ENCODE measurements around the gene TRAPPC3. TPM values are rescaled to one million over a fixed set of nuclear protein-coding genes. Genes with fewer than 3 reads are reported as not detected.

Gene TRAPPC3
- total RNA-seq, 2 donors from 2014 or later = 45.7 to 71.5 TPM

DNA sequence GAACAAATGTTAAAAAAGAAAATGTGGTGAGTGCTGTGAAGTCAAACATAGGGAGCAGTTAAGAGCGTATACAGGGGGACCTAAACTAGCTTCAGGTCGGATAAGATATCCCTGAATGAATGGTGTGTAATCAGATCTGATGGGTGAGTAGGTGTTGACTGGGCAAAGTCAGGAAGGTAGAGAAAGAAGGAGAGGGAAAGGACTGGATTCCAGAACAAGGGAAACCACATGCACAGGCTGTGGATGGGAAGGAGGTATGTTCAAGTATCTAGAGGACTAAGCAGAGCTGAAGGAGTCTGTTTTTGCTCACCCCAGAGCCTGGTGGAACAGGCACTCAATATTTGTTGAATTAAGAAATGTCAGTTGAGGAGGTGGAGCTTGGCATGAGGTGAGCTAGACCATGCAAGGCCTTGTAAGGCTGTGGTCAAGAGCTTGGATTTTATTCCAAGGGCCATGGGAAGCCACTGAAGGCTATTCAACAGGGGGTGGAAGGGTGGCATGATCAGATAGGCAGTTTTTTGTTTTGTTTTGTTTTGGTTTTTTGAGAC is 34.1 kb upstream of the TRAPPC3 start:
- Histone ChIP-seq H3K36me3 (replicated peaks in 1 of 2; ENCODE audit: insufficient read depth in 1 of 2, low read depth in 2 of 2) (peaks cover 0 to 7% of the 10 kb centered on the region in 2 donors), H3K4me3 (no peak overlapping the region), H3K27ac (no peak overlapping the region), H3K9me3 (no peaks in the 10 kb centered on the region), H3K4me1 (peaks cover 16% of the 10 kb centered on the region), H3K27me3 (no peaks in the 10 kb centered on the region)
- no peak for ATAC-seq
- DNase-seq = peak in 1 of 4 donors; percentile 20
- 57 to 60% methylated on average over 2 of the region's 2 CpGs for WGBS, 2 donors
- intact Hi-C loops (cut with DNase I) = no loop called here
- TF ChIP-seq CTCF (IDR thresholded peaks at IDR 0.05) (no peak), POLR2A (IDR thresholded peaks at IDR 0.05) (no peak)

- Histone ChIP-seq H3K27ac (no peak overlapping the region), H3K9me3 (no peaks in the 10 kb centered on the region), H3K4me1 (peaks cover 18% of the 10 kb centered on the region), H3K36me3 (replicated peaks in 1 of 2; ENCODE audit: insufficient read depth in 1 of 2, low read depth in 2 of 2) (peaks cover 0 to 7% of the 10 kb centered on the region in 2 donors), H3K27me3 (no peaks in the 10 kb centered on the region), H3K4me3 (no peak overlapping the region)
- WGBS, 2 donors = 61 to 80% methylated on average over 2 of the region's 2 CpGs
- ATAC-seq (no peak), DNase-seq (no peak)
- TF ChIP-seq POLR2A (IDR thresholded peaks at IDR 0.05) = no peak
- TF ChIP-seq CTCF (IDR thresholded peaks at IDR 0.05) = no peak
- intact Hi-C loops (cut with DNase I) = no loop called here
These were observed 33.4 kb upstream of the TRAPPC3 start for GRCh38 chr1:36182734-36183133.

GRCh38 chr1:36179220-36179600 is 29.9 kb upstream of the TRAPPC3 start:
- intact Hi-C loops (cut with DNase I) = no loop called here
- DNase-seq = no peak
- WGBS, 2 donors = 66 to 80% methylated on average over 17 to 19 of the region's 19 CpGs
- Histone ChIP-seq H3K27me3 (no peaks in the 10 kb centered on the region), H3K27ac (peak overlapping the region in 3 of 4 donors; percentile 64 to 77 (median 65)), H3K36me3 (replicated peaks in 1 of 2; ENCODE audit: insufficient read depth in 1 of 2, low read depth in 2 of 2) (peaks cover 0 to 10% of the 10 kb centered on the region in 2 donors), H3K4me1 (peaks cover 27% of the 10 kb centered on the region), H3K9me3 (no peaks in the 10 kb centered on the region), H3K4me3 (no peak overlapping the region)
- no peak for ATAC-seq
- TF ChIP-seq POLR2A (IDR thresholded peaks at IDR 0.05) (no peak), CTCF (IDR thresholded peaks at IDR 0.05) (no peak)

DNA sequence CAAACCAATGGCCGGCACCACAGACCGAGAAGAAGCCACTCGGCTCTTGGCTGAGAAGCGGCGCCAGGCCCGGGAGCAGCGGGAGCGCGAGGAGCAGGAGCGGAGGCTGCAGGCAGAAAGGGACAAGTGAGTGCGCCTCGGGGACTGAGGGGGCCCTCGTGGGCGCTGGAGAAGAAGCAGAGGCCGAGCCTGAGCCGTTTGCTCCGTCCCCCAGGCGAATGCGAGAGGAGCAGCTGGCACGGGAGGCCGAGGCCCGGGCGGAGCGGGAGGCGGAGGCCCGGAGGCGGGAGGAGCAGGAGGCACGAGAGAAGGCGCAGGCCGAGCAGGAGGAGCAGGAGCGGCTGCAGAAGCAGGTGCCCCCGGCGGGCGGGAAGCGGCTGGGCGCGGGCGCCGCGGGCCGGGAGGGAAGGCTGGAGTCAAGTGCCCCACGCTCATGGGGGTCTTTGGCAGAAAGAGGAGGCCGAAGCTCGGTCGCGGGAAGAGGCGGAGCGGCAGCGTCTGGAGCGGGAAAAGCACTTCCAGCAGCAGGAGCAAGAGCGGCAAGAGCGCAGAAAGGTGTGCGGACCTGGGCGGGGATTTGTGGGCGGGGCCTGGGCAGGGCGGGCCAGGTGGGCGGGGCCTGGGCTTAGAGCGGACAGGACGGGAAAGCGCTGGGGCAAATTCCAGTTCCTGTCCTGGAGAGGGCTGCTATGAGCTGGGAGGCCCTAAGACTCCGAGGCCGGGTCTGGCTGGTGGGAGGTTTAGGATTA is 29.4 kb upstream of the TRAPPC3 start:
- H3K4me3 ChIP-seq = peak overlapping the region in 1 of 2 donors; percentile 6
- WGBS, 2 donors = 47 to 72% methylated on average over 51 to 62 of the region's 62 CpGs
- peak overlapping the region; percentile 15 to 77 (median 64) for H3K27ac ChIP-seq
- H3K9me3 ChIP-seq = no peaks in the 10 kb centered on the region
- H3K36me3 ChIP-seq (replicated peaks in 1 of 2; ENCODE audit: insufficient read depth in 1 of 2, low read depth in 2 of 2) = peaks cover 0 to 10% of the 10 kb centered on the region in 2 donors
- DNase-seq (peak; percentile 84 to 88 (median 84)), ATAC-seq (peak; percentile 86)
- peaks cover 27% of the 10 kb centered on the region for H3K4me1 ChIP-seq
- TF ChIP-seq CTCF (IDR thresholded peaks at IDR 0.05) (peak in 1 of 7 experiments; percentile 5), POLR2A (IDR thresholded peaks at IDR 0.05) (peak; percentile 20 to 38 (median 29))
- intact Hi-C loops (cut with DNase I) = no loop called here
- no peaks in the 10 kb centered on the region for H3K27me3 ChIP-seq

All from body of pancreas (tissue), 4 donors.